ENCODE data around the gene STXBP1. TPM values are rescaled to one million over a fixed set of nuclear protein-coding genes. Genes with fewer than 3 reads are reported as not detected.
A peak's percentile ranks its signal among the peaks of the same experiment; 100 is the strongest.

The STXBP1 gene
- total RNA-seq, 1 experiment from 2014 or later: 3.6 TPM

DNA sequence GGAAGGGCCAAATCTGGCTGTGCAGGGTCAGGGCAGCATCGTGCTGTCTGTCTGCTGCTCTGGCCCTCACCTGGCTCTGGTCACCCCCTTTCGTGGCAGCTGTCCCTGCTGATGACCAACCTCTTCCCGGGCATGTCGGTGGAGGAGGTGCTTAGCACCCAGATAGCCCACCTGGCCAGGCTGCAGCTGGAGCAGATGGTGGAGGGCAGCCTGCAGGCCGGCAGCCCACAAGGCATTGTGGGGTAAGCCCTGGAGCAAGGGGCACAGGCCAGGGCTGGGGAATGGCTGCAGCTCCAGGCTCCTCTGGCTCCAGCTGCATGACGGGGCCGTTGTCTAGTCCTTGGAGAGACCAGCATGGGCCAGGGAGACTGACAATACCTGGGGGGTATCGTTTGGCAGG is 114.8 kb downstream of the STXBP1 start:
- no peak for DNase-seq
- Histone ChIP-seq H3K4me3 (no peak overlapping the region), H3K27ac (no peak overlapping the region), H3K27me3 (peaks cover 21% of the 10 kb centered on the region; the same call in 1 of the 2 replicates), H3K9me3 (replicated peaks) (no peaks in the 10 kb centered on the region), H3K4me1 (peaks cover 8% of the 10 kb centered on the region), H3K36me3 (no peaks in the 10 kb centered on the region)

DNA sequence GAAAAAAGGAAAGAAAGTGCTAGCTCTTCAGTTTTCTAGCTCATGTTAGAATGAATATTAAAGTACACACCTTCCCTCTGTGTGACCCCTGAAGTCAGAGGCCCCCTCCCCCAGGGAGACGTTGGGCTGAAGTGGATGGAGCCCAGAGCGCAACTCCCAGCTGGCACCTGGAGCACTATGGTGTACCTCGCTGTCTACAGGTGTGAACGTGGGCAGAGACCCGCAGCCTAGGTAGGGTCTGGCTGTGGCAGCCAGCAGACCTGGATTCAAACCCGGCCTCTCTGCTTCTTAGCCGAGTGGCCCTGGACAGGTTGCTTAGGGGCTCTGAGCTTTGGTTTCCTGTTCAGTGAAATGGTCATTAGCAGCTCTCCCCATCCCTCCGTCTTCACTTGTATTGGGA is 116.7 kb downstream of the STXBP1 start:
- Histone ChIP-seq H3K4me1 (peaks cover 8% of the 10 kb centered on the region), H3K27me3 (peaks cover 15% of the 10 kb centered on the region; the same call in 1 of the 2 replicates)
- DNase-seq: no peak

GRCh38 chr9:127729522-127730256 is 117.6 kb downstream of the STXBP1 start:
- Histone ChIP-seq H3K9me3 (replicated peaks) (no peaks in the 10 kb centered on the region), H3K4me3 (no peak overlapping the region), H3K27ac (no peak overlapping the region), H3K27me3 (peaks cover 15% of the 10 kb centered on the region; the same call in 1 of the 2 replicates), H3K36me3 (no peaks in the 10 kb centered on the region), H3K4me1 (peaks cover 5% of the 10 kb centered on the region)
- DNase-seq: no peak

More for the DNA sequence above, 116.7 kb downstream of the STXBP1 start:
- no peaks in the 10 kb centered on the region for H3K9me3 ChIP-seq (replicated peaks)
- H3K27ac ChIP-seq: no peak overlapping the region
- no peak overlapping the region for H3K4me3 ChIP-seq
- no peaks in the 10 kb centered on the region for H3K36me3 ChIP-seq

DNA sequence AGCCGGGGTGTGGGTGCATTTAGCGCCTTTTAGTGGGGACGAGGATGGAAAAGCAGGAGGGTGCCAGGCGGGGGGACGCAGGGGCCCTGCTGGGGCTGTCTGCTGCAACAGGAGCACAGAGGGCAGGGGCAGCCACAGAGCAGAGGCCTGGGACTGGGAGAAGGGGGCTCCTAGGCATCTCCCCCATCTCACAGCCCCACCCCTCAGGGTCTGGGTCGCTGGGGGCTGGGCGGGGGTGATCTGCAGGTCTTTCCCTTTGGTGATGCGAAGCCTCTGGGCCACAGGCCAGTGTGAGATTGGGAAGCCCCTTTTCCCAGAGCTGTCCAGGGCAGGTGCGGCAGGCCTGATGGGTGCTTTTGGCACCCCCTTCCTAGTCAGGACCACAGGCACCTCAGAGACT is 118.2 kb downstream of the STXBP1 start:
- Histone ChIP-seq H3K27me3 (peaks cover 15% of the 10 kb centered on the region; the same call in 1 of the 2 replicates), H3K27ac (no peak overlapping the region), H3K4me3 (no peak overlapping the region), H3K4me1 (no peaks in the 10 kb centered on the region), H3K9me3 (replicated peaks) (no peaks in the 10 kb centered on the region), H3K36me3 (no peaks in the 10 kb centered on the region)
- no peak for DNase-seq

DNA sequence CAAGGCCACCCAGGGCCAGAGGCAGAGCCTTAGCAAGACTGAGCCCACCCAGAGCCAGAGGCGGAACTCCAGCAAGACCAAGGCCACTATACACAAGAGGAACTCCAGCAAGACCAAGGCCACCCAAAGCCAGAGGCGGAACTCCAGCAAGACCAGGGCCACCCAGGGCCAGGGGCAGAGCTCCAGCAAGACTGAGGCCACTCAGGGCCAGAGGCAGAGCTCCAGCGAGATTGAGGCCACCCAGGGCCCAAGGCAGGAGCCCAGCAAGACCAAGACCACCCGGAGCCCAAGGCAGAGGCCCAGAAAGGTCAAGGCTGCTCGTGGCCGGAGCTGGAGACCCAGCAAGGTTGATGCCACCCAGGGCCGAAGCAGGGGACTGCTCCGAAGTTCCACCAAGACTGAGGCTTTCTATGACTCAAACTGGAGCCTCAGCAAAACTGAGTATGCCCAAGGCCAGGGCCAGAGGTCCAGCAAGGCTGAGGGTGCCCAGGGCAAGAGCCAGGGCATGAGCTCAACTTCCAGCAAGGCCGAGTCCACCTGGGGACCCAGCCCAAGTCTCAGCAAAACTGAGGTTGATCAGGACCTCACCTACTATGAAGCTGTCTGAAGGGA is 118.8 kb downstream of the STXBP1 start:
- H3K27me3 ChIP-seq: peaks cover 15% of the 10 kb centered on the region; the same call in 1 of the 2 replicates
- no peak overlapping the region for H3K4me3 ChIP-seq
- H3K27ac ChIP-seq: no peak overlapping the region
- H3K9me3 ChIP-seq (replicated peaks): no peaks in the 10 kb centered on the region
- H3K36me3 ChIP-seq: no peaks in the 10 kb centered on the region
- no peak for DNase-seq
- no peaks in the 10 kb centered on the region; the same call in 1 of the 2 replicates for H3K4me1 ChIP-seq

GRCh38 chr9:127731938-127732337 is 119.9 kb downstream of the STXBP1 start:
- Histone ChIP-seq H3K4me1 (peaks cover 4% of the 10 kb centered on the region; the same call in 1 of the 2 replicates), H3K4me3 (no peak overlapping the region), H3K27ac (no peak overlapping the region), H3K27me3 (peaks cover 15% of the 10 kb centered on the region; the same call in 1 of the 2 replicates), H3K36me3 (no peaks in the 10 kb centered on the region), H3K9me3 (replicated peaks) (no peaks in the 10 kb centered on the region)
- DNase-seq: no peak

DNA sequence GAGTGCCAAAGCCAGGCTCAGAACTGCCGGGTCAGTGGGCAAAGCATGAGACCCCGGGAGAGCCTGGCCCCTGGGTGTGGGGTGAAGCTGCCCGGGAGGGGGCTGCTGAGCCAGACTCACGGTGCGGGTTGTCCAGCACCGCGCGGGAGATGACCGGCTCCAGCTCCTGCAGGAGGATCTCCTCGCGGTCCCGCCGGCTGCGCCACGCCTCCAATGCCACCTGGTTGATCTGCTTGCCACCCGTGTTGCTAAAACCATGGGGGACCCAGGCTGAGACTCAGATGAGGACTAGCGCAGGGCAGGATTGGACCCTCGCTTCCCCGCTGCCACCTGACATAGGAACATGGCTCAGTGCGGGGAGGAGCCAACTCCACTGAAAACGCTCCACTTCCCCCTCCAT is 120.4 kb downstream of the STXBP1 start:
- H3K4me1 ChIP-seq: peaks cover 4% of the 10 kb centered on the region; the same call in 1 of the 2 replicates
- no peak overlapping the region for H3K4me3 ChIP-seq
- no peak for DNase-seq
- no peak overlapping the region for H3K27ac ChIP-seq
- peaks cover 15% of the 10 kb centered on the region; the same call in 1 of the 2 replicates for H3K27me3 ChIP-seq
- H3K36me3 ChIP-seq: no peaks in the 10 kb centered on the region
- no peaks in the 10 kb centered on the region for H3K9me3 ChIP-seq (replicated peaks)

DNA sequence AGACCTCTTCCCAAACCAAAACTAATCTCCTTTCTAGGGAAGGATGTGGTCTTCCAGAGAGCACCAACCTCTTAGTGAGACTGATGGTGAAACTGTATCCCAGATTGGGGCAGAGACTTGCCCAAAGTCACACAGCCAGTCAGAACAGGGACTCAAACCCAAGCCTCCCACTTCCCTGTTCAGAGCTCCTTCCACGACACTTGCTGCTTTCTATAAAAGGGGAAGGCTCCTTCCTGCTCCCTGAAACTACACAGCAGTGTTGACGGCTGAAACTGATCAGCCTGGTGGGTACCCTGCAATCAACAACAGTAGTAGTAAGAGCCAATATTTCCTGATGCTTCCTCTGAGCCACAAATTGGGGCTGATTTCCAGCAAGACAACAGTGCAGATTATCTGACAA is 121.5 kb downstream of the STXBP1 start:
- no peak for DNase-seq
- H3K9me3 ChIP-seq (replicated peaks): no peaks in the 10 kb centered on the region
- H3K27ac ChIP-seq: no peak overlapping the region
- no peak overlapping the region for H3K4me3 ChIP-seq
- peaks cover 4% of the 10 kb centered on the region; the same call in 1 of the 2 replicates for H3K4me1 ChIP-seq
- peaks cover 15% of the 10 kb centered on the region; the same call in 1 of the 2 replicates for H3K27me3 ChIP-seq
- H3K36me3 ChIP-seq: no peaks in the 10 kb centered on the region

- peaks cover 4% of the 10 kb centered on the region; the same call in 1 of the 2 replicates for H3K4me1 ChIP-seq
- H3K27me3 ChIP-seq: peaks cover 9% of the 10 kb centered on the region; the same call in 1 of the 2 replicates
- peak overlapping the region; percentile 74 for H3K4me3 ChIP-seq
- H3K36me3 ChIP-seq: no peaks in the 10 kb centered on the region
- H3K27ac ChIP-seq: no peak overlapping the region
- DNase-seq: no peak
- no peaks in the 10 kb centered on the region for H3K9me3 ChIP-seq (replicated peaks)
These were observed 122.2 kb downstream of the STXBP1 start for GRCh38 chr9:127734247-127734746.

- H3K27me3 ChIP-seq: peaks cover 3% of the 10 kb centered on the region; the same call in 1 of the 2 replicates
- H3K27ac ChIP-seq: peak within 1 kb of the TSS; percentile 42; the same call in 1 of the 2 replicates
- H3K36me3 ChIP-seq: no peaks in the 10 kb centered on the region
- peaks cover 4% of the 10 kb centered on the region; the same call in 1 of the 2 replicates for H3K4me1 ChIP-seq
- peak; percentile 98 to 99 for DNase-seq
- peak within 1 kb of the TSS; percentile 74 for H3K4me3 ChIP-seq
- no peaks in the 10 kb centered on the region for H3K9me3 ChIP-seq (replicated peaks)
These were observed 122.9 kb downstream of the STXBP1 start, which contains the start of gene TOR2A for GRCh38 chr9:127734747-127735529. Gene TOR2A (minus strand): TSS chr9:127735294. CDS start chr9:127735270, 24 bp downstream.

- no peaks in the 10 kb centered on the region for H3K27me3 ChIP-seq
- no peak overlapping the region for H3K4me3 ChIP-seq
- H3K9me3 ChIP-seq (replicated peaks): no peaks in the 10 kb centered on the region
- peak in 1 of 2 experiments; percentile 32 for DNase-seq
- H3K36me3 ChIP-seq: no peaks in the 10 kb centered on the region
- H3K4me1 ChIP-seq: peaks cover 4% of the 10 kb centered on the region; the same call in 1 of the 2 replicates
- no peak overlapping the region for H3K27ac ChIP-seq
These were observed 123.6 kb downstream of the STXBP1 start for GRCh38 chr9:127735530-127736185.

GRCh38 chr9:127738666-127739065 is 126.6 kb downstream of the STXBP1 start:
- no peak overlapping the region for H3K4me3 ChIP-seq
- H3K27me3 ChIP-seq: no peaks in the 10 kb centered on the region
- no peaks in the 10 kb centered on the region for H3K9me3 ChIP-seq (replicated peaks)
- H3K4me1 ChIP-seq: peaks cover 7% of the 10 kb centered on the region; the same call in 1 of the 2 replicates
- no peaks in the 10 kb centered on the region for H3K36me3 ChIP-seq
- no peak for DNase-seq
- no peak overlapping the region for H3K27ac ChIP-seq

GRCh38 chr9:127739614-127740330 is 127.7 kb downstream of the STXBP1 start:
- no peak overlapping the region for H3K4me3 ChIP-seq
- peaks cover 7% of the 10 kb centered on the region; the same call in 1 of the 2 replicates for H3K4me1 ChIP-seq
- no peak overlapping the region for H3K27ac ChIP-seq
- H3K36me3 ChIP-seq: no peaks in the 10 kb centered on the region
- no peak for DNase-seq
- no peaks in the 10 kb centered on the region for H3K27me3 ChIP-seq
- no peaks in the 10 kb centered on the region for H3K9me3 ChIP-seq (replicated peaks)
